GM18517 (cell line): ENCODE results near the gene VAMP2.
"Not testable (repeated sequence)": the region's sequence is repeated elsewhere in the genome, so short reads cannot be mapped to it uniquely, and the experiment has no call there.

Experiments used
- ATAC-seq: cut with Tn5 transposase; IDR thresholded peaks from one replicate; pipeline ENCODE4 v1.9.1; 2021; ENCODE audit warnings: mild to moderate bottlenecking, moderate library complexity; ENCODE audit not compliant: unreplicated experiment

Gene VAMP2

GRCh38 chr17:8176197-8176940, 13.6 kb upstream of the VAMP2 start, which contains the start of gene TMEM107:
Gene TMEM107 (minus strand): TSS chr17:8176380. CDS start chr17:8176286, 94 bp downstream.
- no peak for ATAC-seq

GRCh38 chr17:8175795-8176196, 13.0 kb upstream of the VAMP2 start:
- ATAC-seq: no peak

DNA sequence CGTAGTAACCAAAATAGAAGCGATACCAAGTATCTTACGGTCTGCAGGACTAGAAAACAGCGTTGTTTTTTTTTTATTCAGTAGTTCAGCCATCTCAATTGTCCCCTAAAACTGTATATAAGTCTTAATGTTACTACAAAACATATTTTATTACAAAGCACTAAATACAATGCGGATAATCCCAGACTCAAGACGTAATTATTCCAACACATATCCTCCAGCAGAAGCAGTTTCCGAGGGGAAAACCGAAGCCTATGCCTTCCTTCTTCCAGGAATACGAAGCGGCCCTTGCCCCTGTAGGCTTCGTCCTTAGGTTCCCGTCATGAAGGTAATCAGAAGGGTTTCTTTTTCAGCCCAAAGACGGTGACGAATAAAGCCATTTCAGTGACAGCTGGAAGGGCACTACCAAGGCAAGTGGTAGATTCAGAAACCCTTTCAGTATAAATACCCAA, 11.1 kb upstream of the VAMP2 start:
- ATAC-seq: no peak

- ATAC-seq: peak; percentile 69
Measured at GRCh38 chr17:8173056-8173870, 10.5 kb upstream of the VAMP2 start.

- ATAC-seq: not testable (repeated sequence)
Measured at GRCh38 chr17:8170186-8170585, 7.4 kb upstream of the VAMP2 start.

GRCh38 chr17:8167526-8167925, 4.8 kb upstream of the VAMP2 start:
- ATAC-seq: no peak

GRCh38 chr17:8166731-8167130, 4.0 kb upstream of the VAMP2 start:
- ATAC-seq: no peak

DNA sequence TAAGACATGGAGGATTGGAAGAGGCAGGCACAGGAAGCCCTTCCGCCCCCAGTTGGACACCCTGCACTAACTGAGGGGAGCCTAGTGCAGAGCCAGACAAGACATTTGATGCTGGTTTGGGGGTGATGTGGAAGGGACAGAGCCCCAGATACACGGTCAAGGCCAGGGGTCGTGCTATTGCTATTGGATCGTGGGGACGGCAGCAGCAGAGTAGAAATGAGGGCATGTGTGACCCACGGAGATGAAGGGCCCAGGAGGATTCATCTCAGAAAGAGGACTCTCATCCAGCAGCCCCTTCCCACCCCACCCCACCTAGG, 2.0 kb upstream of the VAMP2 start:
- no peak for ATAC-seq

DNA sequence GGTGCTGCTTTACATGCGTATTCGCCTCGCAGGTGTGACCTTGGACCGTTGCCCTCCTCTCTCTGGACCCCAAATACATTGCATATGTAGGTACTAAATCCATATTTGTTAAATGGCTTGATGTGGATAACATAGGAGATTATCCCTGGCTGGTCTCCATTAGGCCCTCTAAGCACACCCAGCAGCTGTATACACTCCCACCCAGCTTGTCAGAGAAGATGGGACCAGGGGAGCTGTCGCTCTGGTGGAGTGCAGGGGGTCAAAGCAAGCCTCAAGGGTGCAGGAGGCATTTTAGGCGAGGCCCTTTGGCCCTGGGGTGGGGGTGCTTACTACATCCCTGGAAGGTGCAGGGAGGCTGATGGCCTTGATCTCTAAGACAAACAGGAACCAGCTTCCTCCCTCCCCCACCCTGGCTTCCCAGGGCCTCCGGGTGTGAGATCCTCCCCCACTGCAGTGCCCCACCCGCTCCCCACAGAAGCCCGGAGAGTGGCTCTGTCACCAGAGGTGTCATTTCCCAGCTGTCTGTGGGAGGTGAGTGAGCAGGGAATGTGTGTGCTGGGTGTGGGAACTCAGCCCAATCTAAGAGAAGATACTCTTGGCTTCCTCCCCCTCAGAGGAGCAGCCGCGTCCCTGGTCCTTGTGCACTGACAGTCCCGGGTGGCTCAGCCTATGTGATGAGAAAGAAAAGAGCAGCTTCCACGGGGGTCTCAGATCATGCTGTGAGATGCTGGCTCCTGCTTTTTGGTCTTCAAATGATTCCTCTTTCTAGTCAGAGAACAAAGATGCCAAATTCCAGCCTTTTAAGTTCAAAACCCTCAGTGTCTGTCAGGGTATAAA, 1.4 kb upstream of the VAMP2 start:
- no peak for ATAC-seq

DNA sequence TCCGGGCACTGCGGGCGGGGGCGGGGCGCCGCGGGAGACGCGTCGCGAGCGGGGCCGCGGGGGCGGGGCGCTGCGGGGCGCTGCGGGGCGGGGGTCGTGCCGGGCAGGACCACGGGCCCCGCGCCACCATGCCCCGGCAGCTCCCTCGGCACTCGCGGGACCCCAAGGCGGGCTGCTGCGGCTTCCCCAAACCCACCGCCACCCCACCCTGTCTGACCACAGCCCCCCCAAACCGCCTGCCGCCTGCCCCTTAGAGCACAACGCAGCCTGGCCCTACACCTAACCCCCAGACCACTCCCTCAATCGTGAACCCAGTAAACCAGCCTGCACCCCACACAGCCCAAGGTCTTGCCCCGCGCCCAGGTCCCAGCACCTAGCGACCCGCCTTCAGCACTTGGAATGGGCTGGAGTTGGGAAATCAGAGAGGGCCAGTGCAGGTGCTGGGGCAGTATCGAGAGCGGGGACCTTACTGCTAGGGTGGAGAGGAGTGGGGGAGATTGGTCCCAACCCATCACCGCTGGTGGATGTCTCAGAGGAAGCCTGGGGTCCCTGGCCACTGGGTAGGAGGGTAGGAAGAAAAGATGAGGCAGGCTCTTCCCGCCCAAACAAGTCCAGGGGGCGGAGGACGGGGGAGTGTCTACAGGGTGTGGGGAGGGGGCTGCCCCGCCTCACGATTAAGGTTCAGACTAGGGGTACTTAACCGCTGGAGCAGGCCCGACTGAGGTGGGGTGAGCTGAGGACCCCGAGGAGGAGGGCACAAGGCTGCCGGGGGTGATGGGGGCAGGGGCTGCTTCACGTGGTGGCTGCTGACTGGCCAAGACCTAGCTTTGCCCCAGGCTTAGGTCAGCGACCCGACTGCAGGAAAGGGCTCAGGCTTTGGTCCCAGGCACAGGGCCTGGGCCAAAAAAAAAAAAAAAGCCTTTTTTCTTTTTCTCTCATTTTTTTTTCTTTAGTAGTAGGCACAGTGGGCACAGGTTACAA, 539 bp upstream of the VAMP2 start:
- ATAC-seq: no peak

DNA sequence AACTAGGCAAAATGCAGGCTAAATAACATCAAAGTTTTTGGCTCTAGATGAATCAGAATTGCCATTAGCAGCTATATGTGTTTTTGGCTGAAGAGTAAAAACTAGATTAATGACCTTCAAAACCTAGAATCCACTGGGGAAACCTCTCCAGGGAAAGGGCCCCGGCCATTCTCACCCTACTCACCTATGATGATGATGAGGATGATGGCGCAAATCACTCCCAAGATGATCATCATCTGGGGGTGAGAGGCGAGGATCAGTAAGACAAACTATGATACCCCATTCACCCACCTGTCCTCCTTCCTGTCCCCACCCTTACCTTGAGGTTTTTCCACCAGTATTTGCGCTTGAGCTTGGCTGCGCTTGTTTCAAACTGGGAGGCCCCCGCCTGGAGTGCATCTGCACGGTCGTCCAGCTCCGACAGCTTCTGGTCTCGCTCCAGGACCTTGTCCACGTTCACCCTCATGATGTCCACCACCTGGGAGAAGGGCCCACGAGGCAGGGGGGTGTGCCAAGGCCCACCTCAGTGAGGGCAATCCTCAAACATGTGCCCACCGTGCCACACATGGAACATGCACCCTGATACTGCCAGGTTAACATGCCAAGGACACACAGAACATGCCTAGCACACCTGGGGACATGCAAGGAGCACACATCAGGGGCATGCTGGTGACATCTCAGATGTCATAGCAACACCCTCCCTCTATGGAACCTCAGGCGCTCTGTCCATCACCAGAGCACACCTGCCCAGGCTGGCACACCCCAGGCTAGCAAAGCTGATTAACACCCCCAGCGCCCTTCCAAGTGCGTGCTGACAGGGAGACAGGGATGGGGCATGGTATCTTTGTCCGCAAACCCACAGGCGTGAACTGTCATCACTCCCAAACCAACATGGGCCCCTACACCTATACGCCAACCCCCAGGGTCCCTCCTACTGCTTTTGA, 1.2 kb downstream of the VAMP2 start:
- ATAC-seq: no peak

DNA sequence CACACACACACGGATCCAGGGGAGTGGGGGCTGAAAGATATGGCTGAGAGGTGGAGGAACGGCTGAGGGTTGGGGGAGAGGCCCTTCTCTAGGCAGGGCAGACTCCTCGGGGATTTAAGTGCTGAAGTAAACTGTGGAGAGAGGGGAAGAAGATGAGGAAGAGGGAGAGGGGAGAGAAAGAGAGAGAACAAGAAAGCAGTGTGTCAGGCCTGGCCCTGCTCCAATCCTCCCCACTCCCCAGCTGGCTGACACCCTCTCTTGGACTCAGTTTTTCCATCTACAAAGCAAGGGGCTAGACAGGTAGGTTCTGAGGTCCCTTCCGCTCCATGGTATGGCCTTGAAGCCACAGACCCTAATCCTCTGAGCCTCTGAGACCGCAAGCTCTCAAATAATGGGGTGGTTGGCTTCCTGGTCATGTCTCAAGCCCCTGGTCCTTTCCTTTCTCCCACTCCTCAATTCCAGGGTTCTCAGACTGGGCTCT, 2.0 kb downstream of the VAMP2 start:
- no peak for ATAC-seq

DNA sequence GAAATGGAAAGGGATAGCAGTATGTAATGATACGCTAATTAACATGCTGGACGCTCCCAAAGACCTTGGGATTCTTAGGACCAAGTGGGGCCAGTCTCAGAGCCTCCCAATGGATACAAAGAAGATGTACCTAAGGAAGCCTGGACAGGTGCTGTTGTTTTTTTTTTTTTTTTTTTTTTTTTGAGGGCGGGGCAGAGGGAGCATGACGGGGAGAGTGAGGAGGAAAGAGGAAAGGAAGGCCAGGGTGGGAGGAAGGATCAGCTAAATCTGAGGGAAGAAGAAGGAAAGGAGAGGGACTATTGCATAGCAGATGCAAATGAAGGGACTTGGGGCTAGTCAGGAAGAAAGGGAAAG, 2.5 kb downstream of the VAMP2 start:
- no peak for ATAC-seq

GRCh38 chr17:8159459-8160223, 3.1 kb downstream of the VAMP2 start:
- ATAC-seq: no peak

- ATAC-seq: no peak
Measured at GRCh38 chr17:8159032-8159400, 3.7 kb downstream of the VAMP2 start.

DNA sequence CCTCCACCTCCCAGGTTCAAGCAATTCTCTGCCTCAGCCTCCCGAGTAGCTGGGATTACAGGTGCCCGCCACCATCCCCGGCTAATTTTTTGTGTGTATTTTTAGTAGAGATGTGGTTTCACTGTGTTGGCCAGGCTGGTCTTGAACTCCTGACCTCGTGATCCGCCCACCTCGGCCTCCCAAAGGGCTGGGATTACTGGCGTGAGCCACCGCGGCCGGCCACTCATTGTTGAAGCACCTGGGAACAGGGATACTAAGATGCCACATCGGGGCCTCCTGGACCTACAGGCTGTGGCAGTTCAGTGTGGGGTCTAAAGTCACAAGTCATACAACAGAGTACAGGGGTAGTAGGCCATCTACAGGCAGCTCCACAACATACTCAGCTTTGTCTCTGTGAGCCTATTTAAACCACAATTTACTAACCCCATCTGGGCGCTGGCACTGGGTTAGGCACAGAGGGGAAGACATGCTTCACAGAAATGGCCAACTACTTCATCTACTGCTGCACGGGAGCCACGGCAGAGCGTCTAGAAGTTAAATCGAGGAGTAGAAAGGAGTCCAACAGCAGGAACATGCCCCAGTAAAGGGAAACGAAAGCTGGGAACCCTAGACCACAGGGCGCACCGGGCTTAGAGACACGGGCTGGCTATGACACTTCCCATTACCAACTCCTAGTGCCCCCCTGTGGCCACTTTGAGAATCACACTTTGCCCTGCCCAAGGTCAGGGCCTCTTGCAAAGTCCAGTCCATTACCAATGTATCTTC, 4.3 kb downstream of the VAMP2 start:
- ATAC-seq: no peak

- ATAC-seq: peak; percentile 77
Measured at GRCh38 chr17:8156246-8156992, 6.3 kb downstream of the VAMP2 start.
